SK-N-SH (cell line): Measurements from ENCODE around the gene RAB26.
"Not testable (repeated sequence)": the region's sequence is repeated elsewhere in the genome, so short reads cannot be mapped to it uniquely, and the experiment has no call there.

Experiments
- CTCF ChIP-seq: fragments of 200-600 bp; sonication (generic); IDR thresholded peaks from 2 replicates; pipeline ENCODE4 v1.6.1; 2017; ENCODE audit warnings: antibody characterized with exemption, mild to moderate bottlenecking, moderate library complexity
- EP300 ChIP-seq, 2 experiments: IDR thresholded peaks; 2 replicates each; pipeline versions ENCODE4 v1.4.0 to v1.6.1; 2012; ENCODE audit warnings: borderline replicate concordance in 1 of 2, low read depth in 1 of 2, low read length in 1 of 2
- EZH2phosphoT487 ChIP-seq: fragments of 200-600 bp; sonication (generic); IDR thresholded peaks from 2 replicates; pipeline ENCODE4 v1.6.1; 2017; ENCODE audit warnings: low read depth, mixed run types, mild to moderate bottlenecking, antibody characterized with exemption, moderate library complexity, borderline replicate concordance
- FOXJ3 ChIP-seq: sonication (generic); formaldehyde crosslinking; IDR thresholded peaks from 2 replicates; pipeline ENCODE4 v1.5.1; 2020; ENCODE audit warnings: mild to moderate bottlenecking, missing genetic modification reagents
- JUND ChIP-seq: IDR thresholded peaks from 2 replicates; pipeline ENCODE4 v1.4.0; 2012
- RCOR1 ChIP-seq: fragments of 150-350 bp; IDR thresholded peaks from 2 replicates; pipeline ENCODE4 v1.6.1; 2017; ENCODE audit warnings: antibody characterized with exemption, low read length
- REST ChIP-seq: IDR thresholded peaks from 2 replicates; pipeline ENCODE4 v1.6.1; 2012; ENCODE audit warnings: mild to moderate bottlenecking, low read depth, low read length, moderate library complexity
- USF2 ChIP-seq: fragments of 150-350 bp; IDR thresholded peaks from 2 replicates; pipeline ENCODE4 v1.6.1; 2017; ENCODE audit warnings: antibody characterized with exemption, low read length, low read depth, borderline replicate concordance

- not testable (repeated sequence) for TF ChIP-seq EP300 (IDR thresholded peaks at IDR 0.05; ENCODE audit: borderline replicate concordance in 1 of 2, low read depth in 1 of 2, low read length in 1 of 2); CTCF; USF2; EZH2phosphoT487; JUND; REST; FOXJ3 (CRISPR knock-in tag); RCOR1
Observed at GRCh38 chr16:2111412-2112335, 36.8 kb upstream of the RAB26 start.
